NCI-H748 (cell line): ENCODE data around the gene TNRC6C.

Experiments used
- DNase-seq: peaks from one replicate; lab custom pipeline; 2025; ENCODE audit not compliant: unreplicated experiment; lab: John Stamatoyannopoulos, UW

TNRC6C gene

GRCh38 chr17:78010759-78011158, 52.3 kb downstream of the TNRC6C start:
- no peak for DNase-seq

- DNase-seq = no peak
Measured at GRCh38 chr17:78012428-78012827, 53.9 kb downstream of the TNRC6C start.

- peak; percentile 56 for DNase-seq
Measured at GRCh38 chr17:78013683-78014467, 55.4 kb downstream of the TNRC6C start.

GRCh38 chr17:78014646-78015045, 56.1 kb downstream of the TNRC6C start:
- peak; percentile 26 for DNase-seq

GRCh38 chr17:78016852-78017251, 58.3 kb downstream of the TNRC6C start:
- DNase-seq = no peak

- DNase-seq = peak; percentile 20
Measured at GRCh38 chr17:78019367-78019975, 61.0 kb downstream of the TNRC6C start.

- no peak for DNase-seq
Measured at GRCh38 chr17:78019976-78020716, 61.6 kb downstream of the TNRC6C start.

- no peak for DNase-seq
Measured at GRCh38 chr17:78020717-78021108, 62.2 kb downstream of the TNRC6C start.

GRCh38 chr17:78022425-78022824, 63.9 kb downstream of the TNRC6C start:
- DNase-seq = no peak

- DNase-seq = no peak
Measured at GRCh38 chr17:78023042-78023441, 64.5 kb downstream of the TNRC6C start.

GRCh38 chr17:78026381-78026780, 67.9 kb downstream of the TNRC6C start:
- DNase-seq = no peak

GRCh38 chr17:78027121-78027520, 68.6 kb downstream of the TNRC6C start:
- DNase-seq = peak; percentile 11

GRCh38 chr17:78029697-78030096, 71.2 kb downstream of the TNRC6C start:
- no peak for DNase-seq

- DNase-seq = no peak
Measured at GRCh38 chr17:78031435-78031834, 72.9 kb downstream of the TNRC6C start.

GRCh38 chr17:78032166-78032565, 73.7 kb downstream of the TNRC6C start:
- DNase-seq = no peak

GRCh38 chr17:78034429-78035091, 76.1 kb downstream of the TNRC6C start:
- DNase-seq = no peak

- no peak for DNase-seq
Measured at GRCh38 chr17:78037280-78037679, 78.8 kb downstream of the TNRC6C start.

GRCh38 chr17:78038748-78039288, 80.3 kb downstream of the TNRC6C start:
- peak; percentile 20 for DNase-seq

- no peak for DNase-seq
Measured at GRCh38 chr17:78039581-78039980, 81.1 kb downstream of the TNRC6C start.

GRCh38 chr17:78040440-78041385, 82.2 kb downstream of the TNRC6C start:
- peak; percentile 63 for DNase-seq
